ENCODE results near the gene TTL. TPM values are rescaled to one million over a fixed set of nuclear protein-coding genes. Genes with fewer than 3 reads are reported as not detected.
"Not testable (repeated sequence)": the region's sequence is repeated elsewhere in the genome, so short reads cannot be mapped to it uniquely, and the experiment has no call there.

The TTL gene
- 10 to 100 TPM in 3 of 4 donors, 1 to 10 TPM in 1; 3.8 to 45.5 (median 26.4) TPM for total RNA-seq

GRCh38 chr2:112481528-112482233 is at the start of gene TTL:
TTL (plus strand) TSS chr2:112482156; CDS start chr2:112482345, 189 bp downstream.
- intact Hi-C loops (cut with DNase I; ENCODE audit: low total_unique reads) = loop anchor here (10.0 kb wide), 1 partner anchor 103 kb away; the partner anchor contains the start of gene CHCHD5
- H3K4me3 ChIP-seq = peak within 1 kb of the TSS; percentile 75 to 80
- TF ChIP-seq POLR2A (IDR thresholded peaks at IDR 0.05) = peak; percentile 28 to 48
- TF ChIP-seq, protein P1, sequence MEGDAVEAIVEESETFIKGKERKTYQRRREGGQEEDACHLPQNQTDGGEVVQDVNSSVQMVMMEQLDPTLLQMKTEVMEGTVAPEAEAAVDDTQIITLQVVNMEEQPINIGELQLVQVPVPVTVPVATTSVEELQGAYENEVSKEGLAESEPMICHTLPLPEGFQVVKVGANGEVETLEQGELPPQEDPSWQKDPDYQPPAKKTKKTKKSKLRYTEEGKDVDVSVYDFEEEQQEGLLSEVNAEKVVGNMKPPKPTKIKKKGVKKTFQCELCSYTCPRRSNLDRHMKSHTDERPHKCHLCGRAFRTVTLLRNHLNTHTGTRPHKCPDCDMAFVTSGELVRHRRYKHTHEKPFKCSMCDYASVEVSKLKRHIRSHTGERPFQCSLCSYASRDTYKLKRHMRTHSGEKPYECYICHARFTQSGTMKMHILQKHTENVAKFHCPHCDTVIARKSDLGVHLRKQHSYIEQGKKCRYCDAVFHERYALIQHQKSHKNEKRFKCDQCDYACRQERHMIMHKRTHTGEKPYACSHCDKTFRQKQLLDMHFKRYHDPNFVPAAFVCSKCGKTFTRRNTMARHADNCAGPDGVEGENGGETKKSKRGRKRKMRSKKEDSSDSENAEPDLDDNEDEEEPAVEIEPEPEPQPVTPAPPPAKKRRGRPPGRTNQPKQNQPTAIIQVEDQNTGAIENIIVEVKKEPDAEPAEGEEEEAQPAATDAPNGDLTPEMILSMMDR (IDR thresholded peaks at IDR 0.05) = peak in 2 of 4 experiments; percentile 18 to 22
- H3K9me3 ChIP-seq = no peaks in the 10 kb centered on the region
- peaks cover 0 to 11% of the 10 kb centered on the region in 2 donors for H3K4me1 ChIP-seq
- peak; percentile 58 to 74 for DNase-seq
- H3K27me3 ChIP-seq = no peaks in the 10 kb centered on the region
- no peaks in the 10 kb centered on the region for H3K36me3 ChIP-seq
- peak within 1 kb of the TSS; percentile 89 to 92 for H3K27ac ChIP-seq

DNA sequence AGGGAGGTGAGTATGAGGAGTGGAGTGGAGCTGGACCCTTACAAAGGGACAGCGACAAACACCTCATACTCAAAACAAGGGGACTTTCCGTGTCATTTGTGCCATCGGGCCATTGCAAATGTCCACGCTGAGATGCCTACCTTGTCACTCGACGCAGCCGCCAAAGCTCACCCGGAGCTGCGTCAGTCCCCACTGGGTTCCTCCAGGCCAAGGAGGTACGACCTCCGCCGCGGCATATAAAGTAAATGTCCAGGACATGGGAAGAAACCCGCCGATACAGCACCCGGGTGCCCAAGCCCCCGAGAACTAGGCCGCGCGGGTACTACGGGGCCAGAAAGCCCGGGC is 49.6 kb upstream of the TTL start:
- H3K4me3 ChIP-seq = peak overlapping the region; percentile 31 to 87
- peak overlapping the region; percentile 63 to 92 for H3K27ac ChIP-seq
- not testable (repeated sequence) for H3K4me1 ChIP-seq, H3K9me3 ChIP-seq, DNase-seq, H3K27me3 ChIP-seq, H3K36me3 ChIP-seq
- intact Hi-C loops (cut with DNase I; ENCODE audit: low total_unique reads) = loop anchor here (10.0 kb wide), 1 partner anchor 168 kb away; no protein-coding TSS in a partner anchor

DNA sequence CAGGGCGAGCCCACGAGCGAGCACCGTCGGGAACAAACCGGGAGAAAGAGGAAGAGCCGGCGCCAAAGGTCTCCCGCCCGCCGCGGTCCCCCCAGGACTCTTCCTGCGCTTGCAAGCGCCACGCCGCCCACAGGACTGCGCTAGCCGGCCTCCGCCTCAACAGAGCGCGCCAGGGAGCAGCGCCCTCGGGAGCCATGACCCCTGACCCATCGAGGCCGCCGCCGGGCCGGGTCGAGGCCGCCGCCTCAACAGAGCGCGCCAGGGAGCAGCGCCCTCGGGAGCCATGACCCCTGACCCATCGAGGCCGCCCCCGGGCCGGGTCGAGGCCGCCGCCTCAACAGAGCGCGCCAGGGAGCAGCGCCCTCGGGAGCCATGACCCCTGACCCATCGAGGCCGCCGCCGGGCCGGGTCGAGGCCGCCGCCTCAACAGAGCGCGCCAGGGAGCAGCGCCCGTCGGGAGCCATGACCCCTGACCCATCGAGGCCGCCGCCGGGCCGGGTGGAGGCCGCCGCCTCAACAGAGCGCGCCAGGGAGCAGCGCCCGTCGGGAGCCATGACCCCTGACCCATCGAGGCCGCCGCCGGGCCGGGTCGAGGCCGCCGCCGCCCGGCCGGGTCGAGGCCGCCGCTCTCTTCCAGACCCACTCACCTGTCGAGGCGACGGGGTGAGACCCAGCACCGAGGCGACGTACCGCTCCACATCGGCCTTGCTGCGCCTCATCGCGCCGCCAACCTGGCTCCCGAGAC is 49.0 kb upstream of the TTL start:
- H3K27me3 ChIP-seq, H3K4me1 ChIP-seq, H3K36me3 ChIP-seq, H3K9me3 ChIP-seq: not testable (repeated sequence)
- TF ChIP-seq POLR2A (IDR thresholded peaks at IDR 0.05) = peak in 1 of 2 donors; percentile 26
- DNase-seq = peak in 1 of 2 donors; percentile 45
- intact Hi-C loops (cut with DNase I; ENCODE audit: low total_unique reads) = loop anchor here (10.0 kb wide), 1 partner anchor 168 kb away; no protein-coding TSS in a partner anchor
- Histone ChIP-seq H3K27ac (peak overlapping the region; percentile 63 to 92), H3K4me3 (peak overlapping the region; percentile 31 to 87)

DNA sequence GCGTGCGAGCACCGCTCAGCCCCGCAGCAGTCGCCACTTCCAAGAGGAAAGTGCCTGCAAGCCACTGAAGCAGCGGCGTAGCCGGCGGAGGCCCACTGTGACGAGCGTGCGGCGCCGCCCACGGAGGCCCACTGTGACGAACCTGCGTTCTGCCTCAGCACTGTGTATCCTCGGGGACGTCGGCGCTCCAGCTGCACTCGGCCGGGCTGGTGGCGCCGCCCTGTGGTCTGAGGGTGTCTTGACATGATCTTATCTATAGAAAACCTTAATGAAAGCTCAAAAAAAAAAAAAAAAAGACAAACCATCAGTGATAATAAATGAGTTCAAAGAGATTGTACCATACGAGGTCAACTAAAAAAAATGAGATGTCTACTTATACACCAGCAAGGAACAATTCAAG is 48.5 kb upstream of the TTL start, which contains the start of gene RGPD8:
TSS of gene RGPD8 (minus strand) at position 166 of the 400 bp plus-strand sequence. CDS start 192 bp downstream, outside the sequence.
- not testable (repeated sequence) for H3K4me1 ChIP-seq, H3K9me3 ChIP-seq, H3K27me3 ChIP-seq, H3K36me3 ChIP-seq
- H3K4me3 ChIP-seq = peak within 1 kb of the TSS; percentile 31 to 87
- intact Hi-C loops (cut with DNase I; ENCODE audit: low total_unique reads) = loop anchor here (10.0 kb wide), 1 partner anchor 169 kb away; no protein-coding TSS in a partner anchor
- peak; percentile 89 to 91 for DNase-seq
- TF ChIP-seq, protein P1 (IDR thresholded peaks at IDR 0.05) = peak; percentile 51 to 68 (median 56)
- peak within 1 kb of the TSS; percentile 63 to 92 for H3K27ac ChIP-seq

GRCh38 chr2:112433932-112434730 is 47.8 kb upstream of the TTL start:
- TF ChIP-seq, protein P1 (IDR thresholded peaks at IDR 0.05) = no peak
- TF ChIP-seq POLR2A (IDR thresholded peaks at IDR 0.05) = no peak
- DNase-seq = peak in 1 of 2 donors; percentile 18
- no peaks in the 10 kb centered on the region for H3K27me3 ChIP-seq
- H3K9me3 ChIP-seq = no peaks in the 10 kb centered on the region
- no peak overlapping the region for H3K4me3 ChIP-seq
- intact Hi-C loops (cut with DNase I; ENCODE audit: low total_unique reads) = loop anchor here (10.0 kb wide), 1 partner anchor 169 kb away; no protein-coding TSS in a partner anchor
- H3K4me1 ChIP-seq = no peaks in the 10 kb centered on the region
- H3K27ac ChIP-seq = peak overlapping the region in 1 of 2 donors; percentile 6
- no peaks in the 10 kb centered on the region for H3K36me3 ChIP-seq

- H3K4me3 ChIP-seq, H3K4me1 ChIP-seq, DNase-seq, H3K36me3 ChIP-seq, H3K27ac ChIP-seq, H3K9me3 ChIP-seq, H3K27me3 ChIP-seq: not testable (repeated sequence)
- intact Hi-C loops (cut with DNase I; ENCODE audit: low total_unique reads) = loop anchor here (10.0 kb wide), 1 partner anchor 170 kb away; no protein-coding TSS in a partner anchor
Measured at GRCh38 chr2:112434890-112435715, 46.9 kb upstream of the TTL start.

GRCh38 chr2:112435716-112436431 is 46.1 kb upstream of the TTL start:
- H3K27me3 ChIP-seq, DNase-seq, H3K4me1 ChIP-seq, H3K36me3 ChIP-seq, H3K4me3 ChIP-seq, H3K9me3 ChIP-seq, H3K27ac ChIP-seq: not testable (repeated sequence)
- intact Hi-C loops (cut with DNase I; ENCODE audit: low total_unique reads) = loop anchor here (10.0 kb wide), 1 partner anchor 171 kb away; no protein-coding TSS in a partner anchor

DNA sequence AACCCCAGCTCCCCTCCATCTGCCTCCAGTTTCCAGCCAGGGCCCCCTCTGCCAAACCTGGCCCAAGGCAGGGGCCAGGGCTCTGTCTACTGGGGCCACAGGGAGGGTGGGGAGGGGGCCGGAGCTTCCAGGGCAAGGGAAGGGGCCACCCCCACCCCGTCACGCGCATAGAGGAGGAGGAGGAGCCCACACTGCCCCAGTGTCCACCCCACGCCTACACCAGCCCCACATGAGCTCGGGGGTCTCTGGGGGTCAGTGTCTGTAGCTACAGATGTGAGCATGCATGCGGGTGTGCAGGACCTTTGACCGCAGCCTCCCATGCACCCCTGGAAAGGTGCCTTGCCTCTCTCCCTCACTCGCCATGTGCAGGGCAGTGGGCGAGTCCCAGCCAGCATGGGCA is 45.0 kb upstream of the TTL start:
- not testable (repeated sequence) for H3K27me3 ChIP-seq, H3K4me3 ChIP-seq, DNase-seq, H3K36me3 ChIP-seq, H3K27ac ChIP-seq, H3K4me1 ChIP-seq, H3K9me3 ChIP-seq
- intact Hi-C loops (cut with DNase I; ENCODE audit: low total_unique reads) = loop anchor here (10.0 kb wide), 1 partner anchor 172 kb away; no protein-coding TSS in a partner anchor

All from uterus (tissue), 4 donors.